Activated naive CD8-positive, alpha-beta T cell (primary cell): Measurements from ENCODE around the gene SNTA1.
"Not testable (repeated sequence)": the region's sequence is repeated elsewhere in the genome, so short reads cannot be mapped to it uniquely, and the experiment has no call there.

ENCODE experiments used
- H3K27ac Mint-ChIP-seq: one replicate; pipeline ENCODE4 v1.8.0; 2021; ENCODE audit warnings: mixed read lengths
- H3K27me3 Mint-ChIP-seq: one replicate; pipeline ENCODE4 v1.8.0; 2021; ENCODE audit warnings: mixed read lengths
- H3K36me3 Mint-ChIP-seq: one replicate; pipeline ENCODE4 v1.8.0; 2021; ENCODE audit warnings: mixed read lengths
- H3K4me1 Mint-ChIP-seq: one replicate; pipeline ENCODE4 v1.8.0; 2021; ENCODE audit warnings: low read depth, mixed read lengths
- H3K4me3 Mint-ChIP-seq: one replicate; pipeline ENCODE4 v1.8.0; 2021; ENCODE audit warnings: mild to moderate bottlenecking, mixed read lengths
- H3K9me3 Mint-ChIP-seq: one replicate; pipeline ENCODE4 v1.8.0; 2021; ENCODE audit warnings: low read depth, mixed read lengths

SNTA1 gene

DNA sequence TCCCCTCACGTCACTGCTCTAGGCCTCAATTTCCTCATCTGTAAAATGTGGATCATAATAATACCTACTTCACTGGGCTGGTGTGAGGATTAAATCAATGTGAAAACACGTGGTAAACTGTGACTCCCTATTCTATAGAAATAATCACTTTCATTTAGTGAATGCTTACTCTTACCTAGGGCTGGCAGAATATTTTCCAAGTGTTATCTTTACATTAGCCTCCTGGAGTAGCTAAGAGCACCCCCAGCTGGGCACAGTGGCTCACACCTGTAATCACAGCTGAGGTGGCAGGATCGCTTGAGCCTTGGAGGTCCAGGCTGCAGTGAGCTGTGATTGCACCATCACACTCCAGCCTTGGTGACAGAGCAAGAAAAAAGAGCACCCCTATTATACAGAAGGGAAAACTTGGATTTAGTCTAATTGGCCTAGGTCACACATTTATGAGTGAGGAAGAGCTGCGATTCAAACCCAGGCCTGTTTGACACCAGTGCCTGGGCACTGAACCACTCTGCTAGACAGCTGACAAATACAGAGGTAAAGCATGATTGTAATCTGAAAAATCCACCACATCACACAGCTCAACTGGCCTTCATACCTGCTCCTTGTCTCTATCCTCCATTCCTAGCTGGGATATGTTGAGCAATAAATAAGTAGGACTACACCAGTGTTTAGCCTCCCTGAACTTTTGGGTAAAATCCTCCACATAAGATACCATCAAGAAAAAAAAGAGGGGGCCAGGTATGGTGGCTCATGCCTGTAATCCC, 1.4 kb upstream of the SNTA1 start:
- peak overlapping the region; percentile 89 for H3K4me3 Mint-ChIP-seq
- H3K4me1 Mint-ChIP-seq = peaks cover 14% of the 10 kb centered on the region
- no peaks in the 10 kb centered on the region for H3K9me3 Mint-ChIP-seq
- H3K27ac Mint-ChIP-seq = peak overlapping the region; percentile 78
- no peaks in the 10 kb centered on the region for H3K27me3 Mint-ChIP-seq
- H3K36me3 Mint-ChIP-seq = no peaks in the 10 kb centered on the region

- Mint-ChIP-seq H3K4me3 (peak overlapping the region; percentile 77), H3K27me3 (no peaks in the 10 kb centered on the region), H3K27ac (no peak overlapping the region), H3K4me1 (peaks cover 14% of the 10 kb centered on the region), H3K36me3 (no peaks in the 10 kb centered on the region), H3K9me3 (no peaks in the 10 kb centered on the region)
Measured at GRCh38 chr20:33443006-33443511, 504 bp downstream of the SNTA1 start.

DNA sequence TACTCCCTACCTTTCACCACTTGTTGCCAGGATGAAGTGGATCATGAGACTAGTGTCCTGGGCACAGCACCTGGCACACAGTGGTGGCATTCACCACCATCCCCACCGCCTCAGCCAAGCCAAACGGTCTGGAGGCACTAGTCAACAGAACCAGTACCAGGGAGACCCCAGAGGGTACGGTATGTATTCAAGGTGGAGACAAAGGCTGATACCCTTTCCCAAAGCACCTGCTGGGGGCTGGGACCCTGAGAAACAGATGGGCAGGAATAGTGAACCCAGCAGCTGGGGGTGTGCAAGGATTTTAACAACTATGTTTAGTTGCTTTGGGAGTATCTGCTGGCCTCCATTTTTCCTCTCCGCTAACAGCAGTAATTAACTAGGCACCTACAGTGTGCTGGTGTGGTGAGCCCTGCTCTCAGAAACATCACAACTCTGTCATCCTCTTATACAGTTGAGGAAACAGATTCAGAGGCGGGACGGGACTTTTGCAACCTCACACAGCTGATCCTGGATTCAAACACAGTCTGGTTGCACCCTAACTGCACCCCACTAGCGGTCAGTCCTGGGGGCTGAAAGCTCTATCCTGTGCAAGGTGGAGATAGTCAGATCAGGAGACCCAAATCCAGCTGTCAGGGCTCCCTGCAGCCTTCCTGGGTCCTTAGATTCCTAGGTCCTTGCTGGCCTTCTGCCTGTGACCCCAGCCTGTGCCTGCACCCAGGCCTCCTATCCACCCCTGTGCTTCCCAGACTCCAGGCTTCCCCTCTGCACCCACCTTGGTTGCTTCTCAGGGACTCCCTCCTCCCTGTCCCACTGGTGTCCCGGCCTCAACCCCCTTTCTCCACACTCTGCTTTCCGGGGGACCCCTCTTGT, 1.2 kb downstream of the SNTA1 start:
- Mint-ChIP-seq H3K27ac (no peak overlapping the region), H3K9me3 (no peaks in the 10 kb centered on the region), H3K4me3 (peak overlapping the region; percentile 77)

GRCh38 chr20:33441142-33441955, 2.2 kb downstream of the SNTA1 start:
- peaks cover 14% of the 10 kb centered on the region for H3K4me1 Mint-ChIP-seq
- H3K9me3 Mint-ChIP-seq = no peaks in the 10 kb centered on the region
- no peaks in the 10 kb centered on the region for H3K36me3 Mint-ChIP-seq
- no peak overlapping the region for H3K27ac Mint-ChIP-seq
- no peaks in the 10 kb centered on the region for H3K27me3 Mint-ChIP-seq
- H3K4me3 Mint-ChIP-seq = peak overlapping the region; percentile 77

More for the DNA sequence above, 1.2 kb downstream of the SNTA1 start:
- no peaks in the 10 kb centered on the region for H3K36me3 Mint-ChIP-seq
- H3K4me1 Mint-ChIP-seq = peaks cover 14% of the 10 kb centered on the region
- H3K27me3 Mint-ChIP-seq = no peaks in the 10 kb centered on the region

GRCh38 chr20:33440562-33440961, 3.0 kb downstream of the SNTA1 start:
- H3K36me3 Mint-ChIP-seq, H3K27ac Mint-ChIP-seq, H3K27me3 Mint-ChIP-seq, H3K4me3 Mint-ChIP-seq, H3K9me3 Mint-ChIP-seq: not testable (repeated sequence)
- peaks cover 14% of the 10 kb centered on the region for H3K4me1 Mint-ChIP-seq

GRCh38 chr20:33438481-33438880, 5.1 kb downstream of the SNTA1 start:
- Mint-ChIP-seq H3K4me3 (no peak overlapping the region), H3K9me3 (no peaks in the 10 kb centered on the region), H3K27me3 (no peaks in the 10 kb centered on the region), H3K36me3 (peaks cover 4% of the 10 kb centered on the region), H3K27ac (no peak overlapping the region), H3K4me1 (peaks cover 4% of the 10 kb centered on the region)

DNA sequence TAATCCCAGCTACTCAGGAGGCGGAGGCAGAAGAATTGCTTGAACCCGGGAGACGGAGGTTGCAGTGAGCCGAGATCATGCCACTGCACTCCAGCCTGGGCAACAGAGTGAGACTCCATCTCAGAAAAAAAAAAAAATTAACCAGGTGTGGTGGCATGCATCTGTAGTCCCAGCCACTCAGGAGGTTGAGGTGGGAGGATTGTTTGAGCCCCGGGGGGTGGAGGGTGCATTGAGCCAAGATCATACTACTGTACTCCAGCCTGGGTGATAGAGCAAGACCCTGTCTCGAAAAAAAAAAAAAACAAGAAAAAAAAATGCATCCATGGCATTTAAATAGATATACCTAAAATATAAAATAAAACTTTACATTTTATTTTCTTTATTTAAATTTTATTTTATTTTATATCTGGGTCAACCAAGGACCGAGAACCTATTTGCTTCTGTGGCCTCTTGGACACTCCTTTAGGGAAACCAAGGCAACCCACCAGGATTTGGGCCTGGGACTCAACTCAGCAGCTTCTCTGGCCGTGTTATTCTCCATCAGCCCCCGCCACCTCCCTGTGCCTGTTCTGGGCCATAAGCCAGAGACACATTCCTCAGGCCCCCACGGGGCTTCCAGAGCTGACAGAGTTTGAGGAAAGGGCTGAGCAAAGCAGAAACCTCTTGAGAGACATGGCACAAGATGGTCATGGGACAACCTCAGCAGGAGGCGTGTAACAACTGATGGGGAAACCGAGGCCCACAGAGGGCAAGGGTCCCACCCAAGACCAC, 6.2 kb downstream of the SNTA1 start:
- peaks cover 4% of the 10 kb centered on the region for H3K36me3 Mint-ChIP-seq
- H3K4me1 Mint-ChIP-seq = peaks cover 1% of the 10 kb centered on the region
- H3K4me3 Mint-ChIP-seq = no peak overlapping the region
- no peaks in the 10 kb centered on the region for H3K9me3 Mint-ChIP-seq
- H3K27me3 Mint-ChIP-seq = no peaks in the 10 kb centered on the region
- H3K27ac Mint-ChIP-seq = no peak overlapping the region

DNA sequence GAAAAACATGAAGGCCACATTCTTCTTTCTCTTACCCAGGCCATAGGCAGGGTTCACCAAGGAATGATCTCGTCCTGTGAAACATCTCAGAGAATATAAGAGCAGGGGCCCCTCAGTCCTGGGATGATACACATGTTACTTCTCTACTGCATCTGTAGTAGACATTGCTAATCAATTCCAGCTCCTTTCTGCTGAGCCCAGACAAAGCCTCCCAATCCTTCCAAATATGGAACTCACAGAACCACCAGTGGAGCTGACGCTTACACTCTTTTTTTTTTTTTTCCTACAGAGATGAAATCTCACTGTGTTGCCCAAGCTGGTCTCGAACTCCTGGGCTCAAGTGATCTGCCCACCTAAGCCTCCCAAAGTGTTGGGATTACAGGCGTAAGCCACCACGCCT, 9.1 kb downstream of the SNTA1 start:
- Mint-ChIP-seq H3K4me1 (no peaks in the 10 kb centered on the region), H3K36me3 (peaks cover 4% of the 10 kb centered on the region), H3K9me3 (no peaks in the 10 kb centered on the region), H3K27ac (no peak overlapping the region), H3K27me3 (no peaks in the 10 kb centered on the region), H3K4me3 (no peak overlapping the region)

- Mint-ChIP-seq H3K4me1 (no peaks in the 10 kb centered on the region), H3K27ac (no peak overlapping the region), H3K9me3 (no peaks in the 10 kb centered on the region), H3K27me3 (no peaks in the 10 kb centered on the region), H3K36me3 (peaks cover 4% of the 10 kb centered on the region), H3K4me3 (no peak overlapping the region)
Measured at GRCh38 chr20:33433465-33434234, 9.9 kb downstream of the SNTA1 start.

DNA sequence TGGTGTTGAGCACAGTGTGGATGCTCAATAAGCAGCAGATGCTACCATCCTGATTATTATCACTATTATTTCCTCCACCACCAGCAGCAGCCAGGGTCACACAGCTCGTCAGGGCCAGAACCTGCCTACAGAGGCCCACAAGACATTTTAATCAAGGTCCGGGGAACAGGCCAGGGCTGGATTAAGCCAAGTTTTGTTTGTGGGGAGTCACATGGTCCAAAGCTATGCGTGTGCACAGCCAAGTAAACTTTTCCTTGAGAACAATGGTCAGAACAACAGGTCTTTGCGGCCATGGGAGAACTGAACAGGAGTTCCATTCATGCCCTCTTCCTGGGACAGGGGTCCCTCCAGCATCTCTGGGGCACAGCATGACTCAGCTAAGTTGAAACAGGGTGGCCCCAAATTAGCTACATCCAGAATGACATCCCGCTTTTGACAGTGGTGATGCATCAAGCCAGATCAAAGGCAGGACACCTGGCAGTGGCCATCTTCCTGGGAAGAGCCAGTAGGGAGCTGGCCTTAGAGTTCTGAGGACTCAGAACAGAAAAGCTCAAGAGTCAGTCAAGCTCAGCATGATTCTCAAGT, 11.7 kb downstream of the SNTA1 start:
- Mint-ChIP-seq H3K36me3 (peaks cover 4% of the 10 kb centered on the region), H3K9me3 (no peaks in the 10 kb centered on the region), H3K27ac (no peak overlapping the region), H3K4me1 (no peaks in the 10 kb centered on the region), H3K4me3 (no peak overlapping the region), H3K27me3 (no peaks in the 10 kb centered on the region)

- not testable (repeated sequence) for H3K36me3 Mint-ChIP-seq, H3K9me3 Mint-ChIP-seq, H3K27ac Mint-ChIP-seq, H3K4me3 Mint-ChIP-seq, H3K27me3 Mint-ChIP-seq, H3K4me1 Mint-ChIP-seq
Measured at GRCh38 chr20:33423875-33424274, 19.7 kb downstream of the SNTA1 start.

DNA sequence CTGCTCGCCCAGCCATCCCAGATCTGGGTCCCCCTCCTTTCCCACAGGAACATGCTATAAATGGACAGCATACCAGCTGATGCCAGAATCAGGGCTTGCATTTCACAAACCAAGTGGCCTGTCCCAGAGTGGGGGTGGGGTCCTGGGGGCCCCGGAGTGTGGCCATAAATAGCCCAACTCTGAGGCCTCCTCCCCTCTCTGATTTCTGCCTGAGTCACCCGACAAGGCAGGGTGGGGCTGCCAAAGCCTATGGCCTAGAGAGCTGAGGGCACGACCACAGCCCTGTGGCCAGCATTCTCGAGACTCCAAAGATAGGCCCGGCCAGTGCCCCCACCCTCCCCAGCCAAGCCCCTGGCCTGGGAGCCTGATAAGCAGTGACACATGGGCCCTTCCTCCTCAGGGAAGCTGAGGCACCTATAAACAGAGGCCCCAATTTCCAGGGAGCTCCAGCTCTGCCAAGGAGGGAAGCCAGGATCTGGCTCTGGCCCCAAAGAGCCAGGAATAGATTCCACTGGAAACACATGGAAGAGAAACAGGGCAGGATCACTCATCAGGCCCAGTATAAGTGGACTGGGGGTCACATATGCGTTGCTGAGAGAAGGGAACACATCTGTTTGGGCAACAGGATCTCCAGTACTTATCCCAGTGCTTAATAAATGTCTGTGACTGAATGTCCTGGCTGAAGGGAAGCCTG, 20.3 kb downstream of the SNTA1 start:
- no peak overlapping the region for H3K4me3 Mint-ChIP-seq
- H3K27me3 Mint-ChIP-seq = no peaks in the 10 kb centered on the region
- H3K9me3 Mint-ChIP-seq = no peaks in the 10 kb centered on the region
- no peaks in the 10 kb centered on the region for H3K36me3 Mint-ChIP-seq
- H3K4me1 Mint-ChIP-seq = no peaks in the 10 kb centered on the region
- H3K27ac Mint-ChIP-seq = no peak overlapping the region
